Activated naive CD4-positive, alpha-beta T cell treated with anti-CD3 and anti-CD28 coated beads, Interleukin-2, amount 10 ng/mL, durations not matched to agents 7 days and 5 days (primary cell): Measurements from ENCODE around the gene FOXD1.
"Not testable (repeated sequence)": the region's sequence is repeated elsewhere in the genome, so short reads cannot be mapped to it uniquely, and the experiment has no call there.

Experiments used
- CTCF ChIA-PET: fragments of 350-600 bp; sonication (Branson Sonifier 250); formaldehyde crosslinking; loops from one replicate; lab custom pipeline; 2021; ENCODE audit warnings: antibody characterized with exemption; lab: Charles Lee
- DNase-seq: peaks from one replicate; pipeline ENCODE4 v3.0.0-alpha.2; 2020
- H3K27ac Mint-ChIP-seq: one replicate; pipeline ENCODE4 v1.8.0; 2021; ENCODE audit warnings: mild to moderate bottlenecking, moderate library complexity, mixed read lengths
- H3K27me3 Mint-ChIP-seq: one replicate; pipeline ENCODE4 v1.8.0; 2021; ENCODE audit warnings: mild to moderate bottlenecking, mixed read lengths
- H3K36me3 Mint-ChIP-seq: one replicate; pipeline ENCODE4 v1.8.0; 2021; ENCODE audit warnings: mixed read lengths
- H3K4me1 Mint-ChIP-seq: one replicate; pipeline ENCODE4 v1.8.0; 2021; ENCODE audit warnings: mixed read lengths
- H3K4me3 Mint-ChIP-seq: one replicate; pipeline ENCODE4 v1.8.0; 2021; ENCODE audit warnings: mild to moderate bottlenecking, moderate library complexity, mixed read lengths
- H3K9me3 Mint-ChIP-seq: one replicate; pipeline ENCODE4 v1.8.0; 2021; ENCODE audit warnings: mixed read lengths

The FOXD1 gene

DNA sequence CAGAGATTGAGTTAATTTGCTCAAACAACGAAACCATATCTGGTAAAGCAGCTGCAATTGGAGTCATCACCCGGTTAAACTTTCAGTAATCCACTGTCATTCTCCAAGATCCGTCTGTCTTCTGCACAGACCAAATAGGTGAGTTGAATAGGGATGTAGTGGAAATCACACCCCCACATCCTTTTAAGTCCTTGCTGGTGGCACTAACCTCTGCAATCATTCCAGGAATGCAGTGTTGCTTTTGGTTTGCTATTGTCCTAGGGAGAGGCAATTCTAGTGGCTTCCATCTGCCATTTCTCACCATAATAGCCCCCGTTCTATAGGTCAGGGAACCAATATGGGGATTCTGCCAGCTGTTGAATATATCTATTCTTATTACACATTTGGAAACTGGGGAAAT lies 35.1 kb upstream of the FOXD1 start:
- no peaks in the 10 kb centered on the region for H3K4me1 Mint-ChIP-seq
- peaks cover 45% of the 10 kb centered on the region for H3K27me3 Mint-ChIP-seq
- no peak overlapping the region for H3K4me3 Mint-ChIP-seq
- no peak for DNase-seq
- no peaks in the 10 kb centered on the region for H3K9me3 Mint-ChIP-seq
- H3K36me3 Mint-ChIP-seq, result no peaks in the 10 kb centered on the region
- no peak overlapping the region for H3K27ac Mint-ChIP-seq
- CTCF ChIA-PET, result no interaction called here

DNA sequence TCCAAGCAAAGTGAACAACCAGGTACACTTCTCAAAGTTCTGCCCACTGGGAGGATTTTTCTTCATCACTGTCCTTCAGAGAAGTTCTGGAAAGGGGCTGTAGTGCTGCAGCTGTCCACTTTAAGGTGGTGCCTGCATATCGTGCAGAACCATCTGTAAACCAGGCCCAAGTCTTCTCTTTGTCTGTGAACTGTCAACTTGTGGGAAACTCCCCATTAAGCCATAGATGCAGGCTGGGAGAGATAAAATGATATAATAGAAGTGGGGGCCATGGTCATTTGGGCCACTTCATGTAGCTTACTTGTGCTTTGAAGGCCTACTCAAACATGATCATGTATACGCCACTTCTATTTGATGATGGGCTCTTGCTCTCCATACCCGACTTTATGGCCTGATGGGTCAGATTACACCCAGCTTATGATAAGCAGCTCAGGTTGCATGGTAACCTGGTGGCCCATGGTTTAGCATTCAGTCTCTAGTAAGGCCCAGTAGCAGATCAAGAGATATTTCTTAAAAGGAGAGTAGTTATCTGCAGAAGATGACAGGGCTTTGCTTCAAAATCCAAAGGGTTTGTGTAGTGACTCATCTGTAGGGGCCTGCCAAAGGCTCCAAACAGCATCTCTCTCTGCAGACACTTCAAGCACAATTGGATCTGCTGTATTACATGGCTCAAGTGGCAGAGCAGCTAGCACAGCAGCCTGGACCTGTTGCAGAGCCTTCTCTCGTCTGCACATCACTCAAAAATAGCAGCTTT lies 34.0 kb upstream of the FOXD1 start:
- Mint-ChIP-seq H3K4me3 (no peak overlapping the region), H3K4me1 (no peaks in the 10 kb centered on the region), H3K27ac (no peak overlapping the region), H3K36me3 (no peaks in the 10 kb centered on the region), H3K27me3 (peaks cover 48% of the 10 kb centered on the region), H3K9me3 (no peaks in the 10 kb centered on the region)
- no peak for DNase-seq
- CTCF ChIA-PET, result no interaction called here

DNA sequence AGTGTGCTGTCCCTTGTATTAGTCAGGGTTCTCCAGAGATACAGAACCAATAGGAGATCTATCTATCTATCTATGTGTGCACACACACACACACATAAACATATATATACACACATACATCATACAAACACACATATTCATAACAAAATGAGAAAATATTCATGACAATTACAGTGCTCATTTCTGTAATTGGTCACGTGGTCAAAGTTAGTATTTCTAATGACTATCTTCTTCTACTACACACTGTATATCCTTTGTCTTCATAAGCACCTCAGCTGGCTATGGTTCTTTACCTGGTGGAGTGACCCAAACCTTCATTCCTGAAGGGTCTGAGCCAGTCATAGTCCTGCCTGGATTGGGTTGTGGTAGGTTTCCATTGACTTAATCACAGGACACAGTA lies 31.9 kb upstream of the FOXD1 start:
- Mint-ChIP-seq H3K4me1 (no peaks in the 10 kb centered on the region), H3K36me3 (no peaks in the 10 kb centered on the region), H3K27ac (no peak overlapping the region)

DNA sequence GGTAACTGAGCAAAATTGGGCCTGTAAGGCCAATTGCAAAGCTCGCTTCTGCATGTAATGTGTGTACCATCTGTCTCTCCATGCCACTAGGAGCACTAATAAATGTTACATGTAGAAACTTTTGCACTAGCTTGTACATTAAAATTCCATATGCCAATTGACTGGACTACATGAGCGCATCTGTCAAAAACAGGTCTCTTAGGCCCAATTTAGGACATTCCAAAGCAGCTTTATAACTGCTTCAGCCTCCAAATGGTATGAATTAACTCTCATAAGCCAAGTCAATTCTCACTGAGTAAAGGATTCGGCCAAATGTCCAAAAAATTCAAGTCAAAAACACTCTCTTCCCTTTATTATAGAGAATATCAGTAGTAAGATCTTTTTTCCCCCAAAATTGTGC lies 23.5 kb upstream of the FOXD1 start:
- no peak for DNase-seq
- Mint-ChIP-seq H3K27ac (no peak overlapping the region), H3K27me3 (peaks cover 19% of the 10 kb centered on the region), H3K9me3 (no peaks in the 10 kb centered on the region), H3K4me3 (no peak overlapping the region), H3K4me1 (no peaks in the 10 kb centered on the region), H3K36me3 (no peaks in the 10 kb centered on the region)
- CTCF ChIA-PET, result no interaction called here

More for the DNA sequence above, 31.9 kb upstream of the FOXD1 start:
- CTCF ChIA-PET, result no interaction called here
- Mint-ChIP-seq H3K4me3 (no peak overlapping the region), H3K9me3 (no peaks in the 10 kb centered on the region), H3K27me3 (peaks cover 34% of the 10 kb centered on the region)
- DNase-seq, result no peak

GRCh38 chr5:73471654-73472053 lies 23.1 kb upstream of the FOXD1 start:
- H3K9me3 Mint-ChIP-seq, result no peaks in the 10 kb centered on the region
- H3K27ac Mint-ChIP-seq, result no peak overlapping the region
- H3K36me3 Mint-ChIP-seq, result no peaks in the 10 kb centered on the region
- no peak for DNase-seq
- H3K4me3 Mint-ChIP-seq, result no peak overlapping the region
- H3K27me3 Mint-ChIP-seq, result peaks cover 23% of the 10 kb centered on the region
- H3K4me1 Mint-ChIP-seq, result no peaks in the 10 kb centered on the region
- CTCF ChIA-PET, result no interaction called here

GRCh38 chr5:73469878-73470277 lies 21.3 kb upstream of the FOXD1 start:
- Mint-ChIP-seq H3K36me3 (no peaks in the 10 kb centered on the region), H3K27ac (no peak overlapping the region), H3K4me3 (no peak overlapping the region), H3K27me3 (peaks cover 28% of the 10 kb centered on the region), H3K4me1 (no peaks in the 10 kb centered on the region), H3K9me3 (no peaks in the 10 kb centered on the region)
- CTCF ChIA-PET, result no interaction called here
- DNase-seq, result no peak

GRCh38 chr5:73468638-73469037 lies 20.1 kb upstream of the FOXD1 start:
- CTCF ChIA-PET, H3K27ac Mint-ChIP-seq, H3K4me3 Mint-ChIP-seq, H3K36me3 Mint-ChIP-seq, DNase-seq, H3K4me1 Mint-ChIP-seq, H3K9me3 Mint-ChIP-seq: not testable (repeated sequence)
- peaks cover 30% of the 10 kb centered on the region for H3K27me3 Mint-ChIP-seq

GRCh38 chr5:73464016-73464745 lies 15.6 kb upstream of the FOXD1 start:
- Mint-ChIP-seq H3K27me3 (peaks cover 40% of the 10 kb centered on the region), H3K4me3 (no peak overlapping the region), H3K36me3 (no peaks in the 10 kb centered on the region), H3K9me3 (no peaks in the 10 kb centered on the region), H3K4me1 (no peaks in the 10 kb centered on the region), H3K27ac (no peak overlapping the region)
- no peak for DNase-seq
- CTCF ChIA-PET, result interaction anchor here (0.9 kb wide), 1 partner anchor 11 kb away, joined by 3 read pairs; no protein-coding TSS in a partner anchor

- peaks cover 47% of the 10 kb centered on the region for H3K27me3 Mint-ChIP-seq
- H3K36me3 Mint-ChIP-seq, result no peaks in the 10 kb centered on the region
- no peak overlapping the region for H3K27ac Mint-ChIP-seq
- no peaks in the 10 kb centered on the region for H3K4me1 Mint-ChIP-seq
- no peaks in the 10 kb centered on the region for H3K9me3 Mint-ChIP-seq
- CTCF ChIA-PET, result no interaction called here
- no peak overlapping the region for H3K4me3 Mint-ChIP-seq
- no peak for DNase-seq
Observed at GRCh38 chr5:73460133-73460532, 11.6 kb upstream of the FOXD1 start.

DNA sequence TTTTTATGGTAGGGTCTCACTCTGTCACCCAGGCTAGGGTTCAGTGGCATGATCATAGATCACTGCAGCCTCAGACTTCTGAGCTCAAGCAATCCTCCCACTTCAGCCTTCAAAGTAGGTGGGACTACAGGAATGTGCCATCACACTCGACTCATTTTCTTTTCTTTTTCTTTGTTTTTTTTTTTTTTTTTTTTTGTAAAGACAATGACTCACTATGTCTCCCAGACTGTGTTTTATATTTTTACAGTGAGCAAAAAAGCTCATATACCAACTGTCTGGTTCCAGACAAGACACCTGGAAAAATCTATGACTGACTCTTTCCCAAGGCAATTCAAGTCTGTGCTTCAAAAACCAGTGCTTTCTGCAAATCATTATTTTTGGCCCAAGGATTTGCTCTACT lies 10.8 kb upstream of the FOXD1 start:
- no peak for DNase-seq
- Mint-ChIP-seq H3K4me1 (no peaks in the 10 kb centered on the region), H3K4me3 (no peak overlapping the region), H3K27me3 (peaks cover 45% of the 10 kb centered on the region), H3K9me3 (no peaks in the 10 kb centered on the region), H3K36me3 (no peaks in the 10 kb centered on the region), H3K27ac (no peak overlapping the region)
- CTCF ChIA-PET, result no interaction called here

- H3K27ac Mint-ChIP-seq, H3K4me1 Mint-ChIP-seq, DNase-seq, H3K4me3 Mint-ChIP-seq, H3K9me3 Mint-ChIP-seq, CTCF ChIA-PET, H3K36me3 Mint-ChIP-seq: not testable (repeated sequence)
- H3K27me3 Mint-ChIP-seq, result peaks cover 61% of the 10 kb centered on the region
Observed at GRCh38 chr5:73456462-73456861, 7.9 kb upstream of the FOXD1 start.

- H3K9me3 Mint-ChIP-seq, result no peaks in the 10 kb centered on the region
- peaks cover 67% of the 10 kb centered on the region for H3K27me3 Mint-ChIP-seq
- peaks cover 1% of the 10 kb centered on the region for H3K36me3 Mint-ChIP-seq
- no peak overlapping the region for H3K27ac Mint-ChIP-seq
- H3K4me3 Mint-ChIP-seq, result no peak overlapping the region
- CTCF ChIA-PET, result interaction anchor here (0.7 to 2.0 kb wide), 4 partner anchors 11 to 817 kb away, joined by 3 to 7 read pairs (median 4); no protein-coding TSS in a partner anchor
- peaks cover 4% of the 10 kb centered on the region for H3K4me1 Mint-ChIP-seq
- peak; percentile 49 for DNase-seq
Observed at GRCh38 chr5:73454379-73455036, 5.9 kb upstream of the FOXD1 start.

DNA sequence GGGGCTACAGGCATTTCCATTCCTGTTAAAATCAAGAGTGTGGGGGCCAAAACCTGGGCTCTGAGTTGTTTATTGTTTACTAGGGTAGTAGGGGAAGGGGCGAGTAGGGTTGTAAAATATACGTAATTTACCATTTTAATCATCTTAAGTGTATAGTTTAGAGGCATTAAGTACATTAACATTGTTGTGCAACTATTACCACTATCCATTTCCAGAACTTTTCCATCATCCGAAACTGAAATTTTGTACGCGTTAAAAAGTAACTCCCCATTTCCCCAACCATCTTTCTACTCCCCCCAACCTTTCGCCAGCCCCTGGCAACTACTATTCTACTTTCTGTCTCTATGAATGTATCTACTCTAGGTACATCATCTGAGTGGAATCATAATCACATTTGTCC lies 3.6 kb upstream of the FOXD1 start:
- H3K36me3 Mint-ChIP-seq, result peaks cover 4% of the 10 kb centered on the region
- H3K4me1 Mint-ChIP-seq, result peaks cover 17% of the 10 kb centered on the region
- no peaks in the 10 kb centered on the region for H3K9me3 Mint-ChIP-seq
- no peak overlapping the region for H3K27ac Mint-ChIP-seq
- CTCF ChIA-PET, result no interaction called here
- peaks cover 79% of the 10 kb centered on the region for H3K27me3 Mint-ChIP-seq
- no peak overlapping the region for H3K4me3 Mint-ChIP-seq
- no peak for DNase-seq

GRCh38 chr5:73451224-73452130 lies 2.9 kb upstream of the FOXD1 start:
- H3K27ac Mint-ChIP-seq, result peak overlapping the region; percentile 83
- H3K4me1 Mint-ChIP-seq, result peaks cover 20% of the 10 kb centered on the region
- H3K27me3 Mint-ChIP-seq, result peaks cover 79% of the 10 kb centered on the region
- H3K9me3 Mint-ChIP-seq, result no peaks in the 10 kb centered on the region
- no peak overlapping the region for H3K4me3 Mint-ChIP-seq
- peak; percentile 71 for DNase-seq
- peaks cover 4% of the 10 kb centered on the region for H3K36me3 Mint-ChIP-seq
- CTCF ChIA-PET, result interaction anchor here (0.7 to 2.4 kb wide), 17 partner anchors 10 to 368 kb away, joined by 3 to 16 read pairs (median 4); no protein-coding TSS in a partner anchor
